ENCODE results near the gene KIF19. TPM values are rescaled to one million over a fixed set of nuclear protein-coding genes. Genes with fewer than 3 reads are reported as not detected.

The KIF19 gene
- total RNA-seq, 1 donor: not detected

DNA sequence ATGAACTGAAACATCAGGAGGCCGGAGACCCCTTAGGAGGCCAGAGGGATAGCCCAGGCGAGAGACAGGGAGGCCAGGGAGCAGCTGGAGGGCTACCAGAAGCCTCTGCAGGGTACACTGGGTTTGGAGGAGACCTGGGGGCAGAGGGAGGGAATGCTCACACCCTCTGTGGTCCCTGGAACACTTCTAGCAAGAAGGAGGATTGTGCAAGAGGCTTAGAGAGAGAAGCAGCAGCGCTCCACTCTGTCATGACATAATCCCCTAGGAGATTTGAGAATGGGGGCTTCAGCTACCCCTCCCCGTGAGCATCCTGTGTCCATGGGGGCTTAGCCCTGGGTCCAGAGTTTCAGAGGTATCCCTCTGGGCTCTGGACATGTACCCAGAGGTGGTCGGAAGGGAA lies 57.1 kb downstream of the KIF19 start:
- TF ChIP-seq CTCF (IDR thresholded peaks at IDR 0.05; ENCODE audit: insufficient read depth, low read depth, low read length): no peak
- no peak for DNase-seq (ENCODE audit: low read depth)
- no peak overlapping the region for H3K4me3 ChIP-seq (ENCODE audit: low read depth, low read length)

GRCh38 chr17:74385201-74385600 lies 59.2 kb downstream of the KIF19 start:
- TF ChIP-seq CTCF (IDR thresholded peaks at IDR 0.05; ENCODE audit: insufficient read depth, low read depth, low read length): no peak
- H3K4me3 ChIP-seq (ENCODE audit: low read depth, low read length): no peak overlapping the region
- no peak for DNase-seq (ENCODE audit: low read depth)

DNA sequence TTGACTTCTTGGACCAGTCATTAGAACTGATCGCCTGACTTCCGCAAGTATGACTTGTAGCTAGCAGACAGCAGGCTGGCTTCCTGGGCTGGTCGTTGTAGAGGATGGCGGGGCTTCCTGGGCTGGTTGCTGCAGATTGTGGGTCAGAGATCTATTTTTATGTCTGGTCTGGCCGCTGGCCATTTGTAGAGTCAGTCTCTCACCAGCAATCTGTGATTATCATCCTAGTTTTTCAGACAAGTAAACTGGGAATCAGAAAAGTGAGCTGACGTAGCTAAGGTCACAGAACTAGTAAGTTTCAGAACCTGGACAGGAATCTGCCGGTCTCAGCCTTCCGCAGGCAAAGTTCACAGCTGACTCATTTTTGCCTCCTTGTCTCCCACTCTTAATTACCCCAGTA lies 60.4 kb downstream of the KIF19 start:
- DNase-seq (ENCODE audit: low read depth): peak; percentile 6
- no peak for TF ChIP-seq CTCF (IDR thresholded peaks at IDR 0.05; ENCODE audit: insufficient read depth, low read depth, low read length)
- H3K4me3 ChIP-seq (ENCODE audit: low read depth, low read length): no peak overlapping the region

DNA sequence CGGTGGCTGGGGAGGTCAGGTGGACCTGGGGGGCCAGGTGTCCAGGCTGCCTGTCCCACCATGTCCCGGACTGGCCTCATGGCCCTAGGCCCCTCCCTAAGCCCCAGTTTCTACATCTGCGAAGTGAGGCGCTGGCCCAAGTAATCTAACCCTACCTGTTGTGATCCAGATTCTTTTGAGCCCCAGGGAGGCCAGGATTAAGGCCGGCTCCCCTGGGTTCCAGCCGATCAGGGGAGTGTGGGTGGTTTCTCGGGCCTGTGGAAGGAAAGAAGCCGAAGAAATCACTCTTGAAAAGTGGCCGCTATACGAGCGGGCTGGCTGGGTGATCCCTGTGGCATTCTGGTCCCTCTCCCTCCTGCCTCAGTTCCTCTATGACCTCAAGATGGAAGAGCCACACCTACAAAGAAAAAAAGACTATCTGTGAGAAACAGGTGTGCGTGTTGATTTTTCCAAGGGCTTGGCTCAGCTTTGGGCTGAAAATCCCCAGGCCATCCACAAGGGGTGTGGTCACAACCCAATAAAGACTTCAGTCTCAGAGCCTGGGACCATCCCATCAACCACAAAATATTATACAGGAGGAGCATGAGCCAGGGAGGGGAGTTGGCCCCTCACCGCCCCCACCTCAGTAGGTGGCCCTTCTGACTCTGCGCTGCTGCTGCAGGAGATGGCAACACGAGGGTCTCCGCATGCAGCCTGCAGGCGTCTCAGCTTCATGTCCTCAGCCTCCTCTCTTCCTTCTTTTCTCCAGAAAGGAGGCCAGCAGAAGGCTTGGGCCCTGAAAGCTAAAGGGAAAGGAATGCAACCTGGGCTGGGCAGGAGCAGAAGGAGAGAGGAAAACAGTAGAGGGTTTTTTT lies 61.6 kb downstream of the KIF19 start:
- H3K4me3 ChIP-seq (ENCODE audit: low read depth, low read length): no peak overlapping the region
- no peak for TF ChIP-seq CTCF (IDR thresholded peaks at IDR 0.05; ENCODE audit: insufficient read depth, low read depth, low read length)
- DNase-seq (ENCODE audit: low read depth): no peak

GRCh38 chr17:74389084-74389753 lies 63.2 kb downstream of the KIF19 start:
- no peak for DNase-seq (ENCODE audit: low read depth)
- no peak for TF ChIP-seq CTCF (IDR thresholded peaks at IDR 0.05; ENCODE audit: insufficient read depth, low read depth, low read length)
- no peak overlapping the region for H3K4me3 ChIP-seq (ENCODE audit: low read depth, low read length)

DNA sequence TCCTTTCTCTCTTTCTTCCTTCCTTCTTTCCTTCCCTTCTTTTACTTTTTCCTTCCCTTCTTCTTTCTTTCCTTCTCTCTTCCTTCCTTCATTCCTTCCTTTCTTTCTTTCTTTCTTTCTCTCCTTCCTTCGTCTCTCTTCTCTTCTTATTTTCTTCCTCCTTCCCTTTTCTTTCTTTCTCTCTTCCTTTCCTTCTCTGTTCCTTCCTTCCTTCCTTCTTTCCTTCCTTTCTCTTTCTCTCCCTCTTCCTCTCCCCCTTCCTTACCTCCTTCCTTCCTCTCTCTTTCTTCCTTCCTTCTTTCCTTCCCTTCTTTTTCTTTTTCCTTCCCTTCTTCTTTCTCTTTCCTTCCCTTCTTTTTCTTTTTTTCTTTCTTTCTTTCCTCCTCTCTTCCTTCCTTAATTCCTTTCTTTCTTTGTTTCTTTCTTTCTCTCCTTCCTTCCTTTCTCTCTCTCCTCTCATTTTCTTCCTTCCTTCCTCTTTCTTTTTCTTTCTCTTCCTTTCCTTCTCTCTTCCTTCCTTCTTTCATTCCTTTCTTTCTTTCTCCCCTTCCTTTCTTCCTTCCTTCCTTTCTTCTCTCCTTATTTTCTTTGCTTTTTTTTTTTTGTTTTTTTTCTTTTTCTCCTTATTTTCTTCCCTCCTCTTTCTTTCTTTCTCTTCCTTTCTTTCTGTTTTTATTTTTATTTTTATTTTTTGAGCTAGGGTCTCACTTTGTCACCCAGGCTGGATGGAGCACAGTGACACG lies 64.1 kb downstream of the KIF19 start:
- no peak for DNase-seq (ENCODE audit: low read depth)
- H3K4me3 ChIP-seq (ENCODE audit: low read depth, low read length): no peak overlapping the region
- no peak for TF ChIP-seq CTCF (IDR thresholded peaks at IDR 0.05; ENCODE audit: insufficient read depth, low read depth, low read length)

Measured in fibroblast of villous mesenchyme (primary cell).